GM23338 (cell line): ENCODE measurements around the gene COPS4. TPM values are rescaled to one million over a fixed set of nuclear protein-coding genes. Genes with fewer than 3 reads are reported as not detected.
A peak's percentile ranks its signal among the peaks of the same experiment; 100 is the strongest.

Source experiments
- ATAC-seq: fragments of 200-7000 bp; cut with Tn5 transposase; 3 replicates; pipeline ENCODE4 v1.9.1; 2020
- DNase-seq: peaks from one replicate; pipeline ENCODE4 v3.0.0-alpha.2; 2015; ENCODE audit warnings: low spot score
- H2AFZ ChIP-seq: fragments of 200-600 bp; sonication (generic); 2 replicates; pipeline ENCODE4 v1.8.0; 2016; ENCODE audit warnings: antibody characterized with exemption, mild to moderate bottlenecking, moderate library complexity
- H3F3A ChIP-seq: fragments of 200-600 bp; sonication (generic); replicated peaks from 2 replicates; pipeline ENCODE4 v1.8.0; 2017; ENCODE audit warnings: antibody characterized with exemption, mixed run types, low read depth
- H3K27ac ChIP-seq: fragments of 200-600 bp; sonication (generic); 2 replicates; pipeline ENCODE4 v1.6.1; 2016; ENCODE audit warnings: low read depth
- H3K27me3 ChIP-seq: fragments of 200-600 bp; sonication (generic); 2 replicates; pipeline ENCODE4 v1.8.0; 2016; ENCODE audit warnings: mild to moderate bottlenecking, mixed run types, moderate library complexity; ENCODE audit not compliant: insufficient read depth
- H3K36me3 ChIP-seq: fragments of 200-600 bp; sonication (generic); 2 replicates; pipeline ENCODE4 v1.8.0; 2016; ENCODE audit warnings: mild to moderate bottlenecking; ENCODE audit not compliant: insufficient read depth
- H3K4me1 ChIP-seq: fragments of 200-600 bp; sonication (generic); 2 replicates; pipeline ENCODE4 v1.8.0; 2016; ENCODE audit warnings: mild to moderate bottlenecking, moderate library complexity; ENCODE audit not compliant: insufficient read depth
- H3K4me2 ChIP-seq: fragments of 200-600 bp; sonication (generic); 2 replicates; pipeline ENCODE4 v1.7.1; 2017; ENCODE audit warnings: mixed run types
- H3K4me3 ChIP-seq: fragments of 200-600 bp; sonication (generic); 2 replicates; pipeline ENCODE4 v1.6.1; 2016; ENCODE audit warnings: mixed run types
- H3K79me2 ChIP-seq: fragments of 200-600 bp; sonication (generic); replicated peaks from 2 replicates; pipeline ENCODE4 v1.8.0; 2017; ENCODE audit warnings: mild to moderate bottlenecking; ENCODE audit not compliant: insufficient read depth
- H3K9me2 ChIP-seq: fragments of 200-600 bp; sonication (generic); 2 replicates; pipeline ENCODE4 v1.8.0; 2017; ENCODE audit not compliant: insufficient read depth
- H4K20me1 ChIP-seq: fragments of 200-600 bp; sonication (generic); replicated peaks from 2 replicates; pipeline ENCODE4 v1.8.0; 2017; ENCODE audit warnings: mild to moderate bottlenecking; ENCODE audit not compliant: insufficient read depth
- H3K27ac Mint-ChIP-seq: 2 replicates; pipeline ENCODE4 v1.8.0; 2020; ENCODE audit warnings: inconsistent platforms, mild to moderate bottlenecking, moderate library complexity, mixed read lengths
- H3K27me3 Mint-ChIP-seq: 3 replicates; pipeline ENCODE4 v1.8.0; 2022; ENCODE audit warnings: low read depth, mild to moderate bottlenecking, moderate library complexity, mixed read lengths, inconsistent platforms; ENCODE audit not compliant: insufficient read depth, poor library complexity
- H3K36me3 Mint-ChIP-seq: 3 replicates; pipeline ENCODE4 v1.8.0; 2021; ENCODE audit warnings: low read depth, mild to moderate bottlenecking, inconsistent platforms, moderate library complexity, mixed read lengths
- H3K4me1 Mint-ChIP-seq: 3 replicates; pipeline ENCODE4 v1.8.0; 2020; ENCODE audit warnings: mild to moderate bottlenecking, inconsistent platforms, mixed read lengths
- H3K4me3 Mint-ChIP-seq: 3 replicates; pipeline ENCODE4 v1.8.0; 2021; ENCODE audit warnings: moderate library complexity, mild to moderate bottlenecking, inconsistent platforms, mixed read lengths
- H3K9me3 Mint-ChIP-seq: 3 replicates; pipeline ENCODE4 v1.8.0; 2020; ENCODE audit warnings: moderate library complexity, mild to moderate bottlenecking, inconsistent platforms, mixed read lengths
- CREB1 ChIP-seq: fragments of 250-450 bp; sonication (Bioruptor Pico); IDR thresholded peaks from 2 replicates; pipeline ENCODE4 v1.5.0; 2020; ENCODE audit warnings: low read depth, mild to moderate bottlenecking, moderate library complexity
- EZH2 ChIP-seq: fragments of 200-600 bp; sonication (generic); IDR thresholded peaks from one replicate; pipeline ENCODE4 v1.8.0; 2017; ENCODE audit warnings: antibody characterized with exemption, mild to moderate bottlenecking, low read depth; ENCODE audit not compliant: unreplicated experiment
- EZH2phosphoT487 ChIP-seq: fragments of 200-600 bp; sonication (generic); IDR thresholded peaks from one replicate; pipeline ENCODE4 v1.8.1; 2018; ENCODE audit warnings: antibody characterized with exemption; ENCODE audit not compliant: unreplicated experiment
- JUNB ChIP-seq: IDR thresholded peaks from one replicate; pipeline ENCODE4 v1.6.1; 2016; ENCODE audit warnings: antibody characterized with exemption; ENCODE audit not compliant: unreplicated experiment
- NANOG ChIP-seq: IDR thresholded peaks from 2 replicates; pipeline ENCODE4 v1.6.1; 2016; ENCODE audit warnings: antibody characterized with exemption, borderline replicate concordance
- POLR2AphosphoS5 ChIP-seq: IDR thresholded peaks from 2 replicates; pipeline ENCODE4 v1.6.1; 2016; ENCODE audit warnings: antibody characterized with exemption, low read depth
- STAT1 ChIP-seq: IDR thresholded peaks from one replicate; pipeline ENCODE4 v1.6.1; 2016; ENCODE audit warnings: antibody characterized with exemption; ENCODE audit not compliant: unreplicated experiment
- ZNF114 ChIP-seq: fragments of 250-450 bp; sonication (Bioruptor Pico); IDR thresholded peaks from 2 replicates; pipeline ENCODE4 v1.5.0; 2020; ENCODE audit warnings: mild to moderate bottlenecking, moderate library complexity
- ZNF331 ChIP-seq: fragments of 250-450 bp; sonication (Bioruptor Pico); IDR thresholded peaks from 2 replicates; pipeline ENCODE4 v1.5.0; 2020; ENCODE audit warnings: low read depth, mild to moderate bottlenecking, moderate library complexity
- polyA plus RNA-seq: library from polyadenylated mRNA; unstranded; fragments of >200 nt; fragmentation: Nextera tagmentation; extraction: Ambion mirVana; gene quantifications from 2 replicates; pipeline ENCODE4 v1.2.1, GENCODE V29; 2016
- total RNA-seq: library from RNA; depleted of rRNA; stranded (reverse); fragments of >200 nt; shearing (Covaris generic); gene quantifications from 2 replicates; pipeline ENCODE4 v1.2.3, GENCODE V29; 2014
- TF ChIP-seq, protein P1 (sequence below): IDR thresholded peaks from 2 replicates; pipeline ENCODE4 v1.6.1; 2016; ENCODE audit warnings: antibody characterized with exemption
- TF ChIP-seq, protein P2 (sequence below), 2 experiments: fragments of 200-600 bp in 1 of 2; sonication (generic) in 1 of 2; conservative IDR thresholded peaks; 2 replicates each; pipeline versions ENCODE4 v1.5.1 to v1.6.1; 2016 to 2017; ENCODE audit warnings: antibody characterized with exemption in 2 of 2, low read depth in 2 of 2, mild to moderate bottlenecking in 2 of 2, moderate library complexity in 1 of 2
- TF ChIP-seq, protein P3 (sequence below): fragments of 250-450 bp; sonication (Bioruptor Pico); IDR thresholded peaks from 2 replicates; pipeline ENCODE4 v1.5.0; 2020; ENCODE audit warnings: mild to moderate bottlenecking, moderate library complexity

The COPS4 gene
- total and polyA plus RNA-seq, 2 experiments from 2014 or later: 23.7 to 46.6 TPM

DNA sequence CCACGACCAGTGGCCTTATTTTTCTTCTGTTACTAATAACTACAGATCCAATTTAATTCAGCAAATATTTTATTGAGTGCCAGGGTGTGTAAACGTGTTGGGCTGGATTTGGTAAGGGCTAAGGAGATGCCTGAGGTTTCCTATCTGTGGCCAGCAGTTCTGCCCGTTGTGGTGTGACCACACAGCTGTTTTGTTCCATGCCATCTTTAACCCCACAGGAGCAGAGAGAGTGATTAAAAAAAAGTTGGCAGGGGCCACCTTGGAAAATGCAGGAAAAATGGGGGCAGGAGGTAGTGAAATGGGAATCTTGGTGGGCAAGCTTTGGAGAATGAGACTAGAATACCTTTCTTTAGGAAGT is 78.4 kb downstream of the COPS4 start:
- no peaks in the 10 kb centered on the region for H3K9me3 Mint-ChIP-seq
- no peaks in the 10 kb centered on the region for H3F3A ChIP-seq
- no peak overlapping the region for H3K4me3 ChIP-seq
- H3K4me3 Mint-ChIP-seq: no peak overlapping the region
- H3K27ac Mint-ChIP-seq: no peak overlapping the region
- peaks cover 18% of the 10 kb centered on the region for H3K27me3 Mint-ChIP-seq
- no peaks in the 10 kb centered on the region for H3K36me3 ChIP-seq
- no peaks in the 10 kb centered on the region for H3K79me2 ChIP-seq
- DNase-seq: no peak
- peaks cover 20% of the 10 kb centered on the region for H3K4me1 ChIP-seq
- H4K20me1 ChIP-seq: no peaks in the 10 kb centered on the region
- peaks cover 10% of the 10 kb centered on the region for H3K27me3 ChIP-seq
- H3K27ac ChIP-seq: no peak overlapping the region
- no peaks in the 10 kb centered on the region for H3K9me2 ChIP-seq
- ATAC-seq: no peak
- H3K4me2 ChIP-seq: no peak overlapping the region
- H2AFZ ChIP-seq: 0 out of 2 replicates have a peak overlapping the region, but pooled peaks have one; percentile 8
- peaks cover 28% of the 10 kb centered on the region for H3K4me1 Mint-ChIP-seq
- no peak for TF ChIP-seq NANOG
- H3K36me3 Mint-ChIP-seq: no peaks in the 10 kb centered on the region

DNA sequence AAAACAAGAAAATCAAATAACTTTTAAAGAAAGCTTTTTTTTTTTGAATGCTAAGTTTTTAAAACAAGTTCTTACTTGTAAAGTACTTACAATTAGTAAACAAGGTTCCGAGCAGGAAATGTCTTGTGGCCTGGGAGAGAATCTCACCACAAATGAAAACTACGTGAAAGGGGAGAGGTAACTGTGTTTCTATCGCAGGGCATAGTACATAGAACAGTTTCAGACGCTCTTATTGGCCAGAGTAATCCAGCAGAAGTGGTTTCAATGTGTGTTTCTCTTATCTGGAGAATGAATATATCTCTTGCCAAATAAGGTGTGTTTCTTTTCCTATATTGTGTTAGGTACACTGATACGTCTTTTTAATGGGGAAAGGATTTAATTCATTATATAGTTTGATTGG is 79.6 kb downstream of the COPS4 start, which contains the start of gene PLAC8:
TSS of gene PLAC8 (minus strand) at position 154 of the 400 bp plus-strand sequence. CDS start 6,808 bp downstream, outside the sequence.
- H3K27me3 Mint-ChIP-seq: peaks cover 6% of the 10 kb centered on the region
- Histone ChIP-seq H4K20me1 (no peaks in the 10 kb centered on the region), H3K36me3 (no peaks in the 10 kb centered on the region), H3K79me2 (no peaks in the 10 kb centered on the region), H3K4me3 (no peak within 1 kb of the TSS), H3K27ac (0 out of 2 replicates have a peak within 1 kb of the TSS, but pooled peaks have one; percentile 4), H3F3A (no peaks in the 10 kb centered on the region), H3K4me2 (peak within 1 kb of the TSS; percentile 23), H3K27me3 (no peaks in the 10 kb centered on the region), H2AFZ (no peak within 1 kb of the TSS), H3K9me2 (no peaks in the 10 kb centered on the region), H3K4me1 (peaks cover 20% of the 10 kb centered on the region)
- DNase-seq (peak; percentile 34), ATAC-seq (no peak)
- H3K4me3 Mint-ChIP-seq: no peak within 1 kb of the TSS
- no peak within 1 kb of the TSS; the same call in 1 of the 2 replicates for H3K27ac Mint-ChIP-seq
- H3K4me1 Mint-ChIP-seq: peaks cover 21% of the 10 kb centered on the region
- no peaks in the 10 kb centered on the region for H3K36me3 Mint-ChIP-seq
- no peaks in the 10 kb centered on the region for H3K9me3 Mint-ChIP-seq
- TF ChIP-seq, protein P1, sequence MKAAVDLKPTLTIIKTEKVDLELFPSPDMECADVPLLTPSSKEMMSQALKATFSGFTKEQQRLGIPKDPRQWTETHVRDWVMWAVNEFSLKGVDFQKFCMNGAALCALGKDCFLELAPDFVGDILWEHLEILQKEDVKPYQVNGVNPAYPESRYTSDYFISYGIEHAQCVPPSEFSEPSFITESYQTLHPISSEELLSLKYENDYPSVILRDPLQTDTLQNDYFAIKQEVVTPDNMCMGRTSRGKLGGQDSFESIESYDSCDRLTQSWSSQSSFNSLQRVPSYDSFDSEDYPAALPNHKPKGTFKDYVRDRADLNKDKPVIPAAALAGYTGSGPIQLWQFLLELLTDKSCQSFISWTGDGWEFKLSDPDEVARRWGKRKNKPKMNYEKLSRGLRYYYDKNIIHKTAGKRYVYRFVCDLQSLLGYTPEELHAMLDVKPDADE: no peak
- TF ChIP-seq NANOG (no peak), CREB1 (CRISPR knock-in tag) (no peak), ZNF331 (CRISPR knock-in tag) (no peak), EZH2phosphoT487 (no peak), POLR2AphosphoS5 (no peak), ZNF114 (CRISPR knock-in tag) (no peak), STAT1 (no peak), JUNB (no peak), EZH2 (no peak)
- TF ChIP-seq, protein P2, sequence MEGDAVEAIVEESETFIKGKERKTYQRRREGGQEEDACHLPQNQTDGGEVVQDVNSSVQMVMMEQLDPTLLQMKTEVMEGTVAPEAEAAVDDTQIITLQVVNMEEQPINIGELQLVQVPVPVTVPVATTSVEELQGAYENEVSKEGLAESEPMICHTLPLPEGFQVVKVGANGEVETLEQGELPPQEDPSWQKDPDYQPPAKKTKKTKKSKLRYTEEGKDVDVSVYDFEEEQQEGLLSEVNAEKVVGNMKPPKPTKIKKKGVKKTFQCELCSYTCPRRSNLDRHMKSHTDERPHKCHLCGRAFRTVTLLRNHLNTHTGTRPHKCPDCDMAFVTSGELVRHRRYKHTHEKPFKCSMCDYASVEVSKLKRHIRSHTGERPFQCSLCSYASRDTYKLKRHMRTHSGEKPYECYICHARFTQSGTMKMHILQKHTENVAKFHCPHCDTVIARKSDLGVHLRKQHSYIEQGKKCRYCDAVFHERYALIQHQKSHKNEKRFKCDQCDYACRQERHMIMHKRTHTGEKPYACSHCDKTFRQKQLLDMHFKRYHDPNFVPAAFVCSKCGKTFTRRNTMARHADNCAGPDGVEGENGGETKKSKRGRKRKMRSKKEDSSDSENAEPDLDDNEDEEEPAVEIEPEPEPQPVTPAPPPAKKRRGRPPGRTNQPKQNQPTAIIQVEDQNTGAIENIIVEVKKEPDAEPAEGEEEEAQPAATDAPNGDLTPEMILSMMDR (conservative IDR thresholded peaks at IDR 0.05; ENCODE audit: low read depth in 2 of 2): no peak
- TF ChIP-seq, protein P3, sequence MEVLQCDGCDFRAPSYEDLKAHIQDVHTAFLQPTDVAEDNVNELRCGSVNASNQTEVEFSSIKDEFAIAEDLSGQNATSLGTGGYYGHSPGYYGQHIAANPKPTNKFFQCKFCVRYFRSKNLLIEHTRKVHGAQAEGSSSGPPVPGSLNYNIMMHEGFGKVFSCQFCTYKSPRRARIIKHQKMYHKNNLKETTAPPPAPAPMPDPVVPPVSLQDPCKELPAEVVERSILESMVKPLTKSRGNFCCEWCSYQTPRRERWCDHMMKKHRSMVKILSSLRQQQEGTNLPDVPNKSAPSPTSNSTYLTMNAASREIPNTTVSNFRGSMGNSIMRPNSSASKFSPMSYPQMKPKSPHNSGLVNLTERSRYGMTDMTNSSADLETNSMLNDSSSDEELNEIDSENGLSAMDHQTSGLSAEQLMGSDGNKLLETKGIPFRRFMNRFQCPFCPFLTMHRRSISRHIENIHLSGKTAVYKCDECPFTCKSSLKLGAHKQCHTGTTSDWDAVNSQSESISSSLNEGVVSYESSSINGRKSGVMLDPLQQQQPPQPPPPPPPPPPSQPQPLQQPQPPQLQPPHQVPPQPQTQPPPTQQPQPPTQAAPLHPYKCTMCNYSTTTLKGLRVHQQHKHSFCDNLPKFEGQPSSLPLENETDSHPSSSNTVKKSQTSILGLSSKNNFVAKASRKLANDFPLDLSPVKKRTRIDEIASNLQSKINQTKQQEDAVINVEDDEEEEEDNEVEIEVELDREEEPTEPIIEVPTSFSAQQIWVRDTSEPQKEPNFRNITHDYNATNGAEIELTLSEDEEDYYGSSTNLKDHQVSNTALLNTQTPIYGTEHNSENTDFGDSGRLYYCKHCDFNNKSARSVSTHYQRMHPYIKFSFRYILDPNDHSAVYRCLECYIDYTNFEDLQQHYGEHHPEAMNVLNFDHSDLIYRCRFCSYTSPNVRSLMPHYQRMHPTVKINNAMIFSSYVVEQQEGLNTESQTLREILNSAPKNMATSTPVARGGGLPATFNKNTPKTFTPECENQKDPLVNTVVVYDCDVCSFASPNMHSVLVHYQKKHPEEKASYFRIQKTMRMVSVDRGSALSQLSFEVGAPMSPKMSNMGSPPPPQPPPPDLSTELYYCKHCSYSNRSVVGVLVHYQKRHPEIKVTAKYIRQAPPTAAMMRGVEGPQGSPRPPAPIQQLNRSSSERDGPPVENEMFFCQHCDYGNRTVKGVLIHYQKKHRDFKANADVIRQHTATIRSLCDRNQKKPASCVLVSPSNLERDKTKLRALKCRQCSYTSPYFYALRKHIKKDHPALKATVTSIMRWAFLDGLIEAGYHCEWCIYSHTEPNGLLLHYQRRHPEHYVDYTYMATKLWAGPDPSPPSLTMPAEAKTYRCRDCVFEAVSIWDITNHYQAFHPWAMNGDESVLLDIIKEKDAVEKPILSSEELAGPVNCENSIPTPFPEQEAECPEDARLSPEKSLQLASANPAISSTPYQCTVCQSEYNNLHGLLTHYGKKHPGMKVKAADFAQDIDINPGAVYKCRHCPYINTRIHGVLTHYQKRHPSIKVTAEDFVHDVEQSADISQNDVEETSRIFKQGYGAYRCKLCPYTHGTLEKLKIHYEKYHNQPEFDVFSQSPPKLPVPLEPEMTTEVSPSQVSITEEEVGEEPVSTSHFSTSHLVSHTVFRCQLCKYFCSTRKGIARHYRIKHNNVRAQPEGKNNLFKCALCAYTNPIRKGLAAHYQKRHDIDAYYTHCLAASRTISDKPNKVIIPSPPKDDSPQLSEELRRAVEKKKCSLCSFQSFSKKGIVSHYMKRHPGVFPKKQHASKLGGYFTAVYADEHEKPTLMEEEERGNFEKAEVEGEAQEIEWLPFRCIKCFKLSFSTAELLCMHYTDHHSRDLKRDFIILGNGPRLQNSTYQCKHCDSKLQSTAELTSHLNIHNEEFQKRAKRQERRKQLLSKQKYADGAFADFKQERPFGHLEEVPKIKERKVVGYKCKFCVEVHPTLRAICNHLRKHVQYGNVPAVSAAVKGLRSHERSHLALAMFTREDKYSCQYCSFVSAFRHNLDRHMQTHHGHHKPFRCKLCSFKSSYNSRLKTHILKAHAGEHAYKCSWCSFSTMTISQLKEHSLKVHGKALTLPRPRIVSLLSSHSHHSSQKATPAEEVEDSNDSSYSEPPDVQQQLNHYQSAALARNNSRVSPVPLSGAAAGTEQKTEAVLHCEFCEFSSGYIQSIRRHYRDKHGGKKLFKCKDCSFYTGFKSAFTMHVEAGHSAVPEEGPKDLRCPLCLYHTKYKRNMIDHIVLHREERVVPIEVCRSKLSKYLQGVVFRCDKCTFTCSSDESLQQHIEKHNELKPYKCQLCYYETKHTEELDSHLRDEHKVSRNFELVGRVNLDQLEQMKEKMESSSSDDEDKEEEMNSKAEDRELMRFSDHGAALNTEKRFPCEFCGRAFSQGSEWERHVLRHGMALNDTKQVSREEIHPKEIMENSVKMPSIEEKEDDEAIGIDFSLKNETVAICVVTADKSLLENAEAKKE (CRISPR knock-in tag): no peak
